Stimulated activated CD4-positive, alpha-beta T cell treated with anti-CD3 and anti-CD28 coated beads, Interleukin-1b, Interleukin-23, amount 100 ng/mL, for 1 hour (primary cell): ENCODE results near the gene FRK.
"Not testable (repeated sequence)": the region's sequence is repeated elsewhere in the genome, so short reads cannot be mapped to it uniquely, and the experiment has no call there.

Experiments
- DNase-seq, 2 donors: peaks; one replicate each; pipeline ENCODE4 v3.0.0-alpha.2; 2020; ENCODE audit warnings: low read depth in 2 of 2

FRK gene

GRCh38 chr6:115888687-115889470 lies 171.8 kb downstream of the FRK start:
- not testable (repeated sequence) for DNase-seq

GRCh38 chr6:115887891-115888290 lies 172.8 kb downstream of the FRK start:
- DNase-seq = no peak

DNA sequence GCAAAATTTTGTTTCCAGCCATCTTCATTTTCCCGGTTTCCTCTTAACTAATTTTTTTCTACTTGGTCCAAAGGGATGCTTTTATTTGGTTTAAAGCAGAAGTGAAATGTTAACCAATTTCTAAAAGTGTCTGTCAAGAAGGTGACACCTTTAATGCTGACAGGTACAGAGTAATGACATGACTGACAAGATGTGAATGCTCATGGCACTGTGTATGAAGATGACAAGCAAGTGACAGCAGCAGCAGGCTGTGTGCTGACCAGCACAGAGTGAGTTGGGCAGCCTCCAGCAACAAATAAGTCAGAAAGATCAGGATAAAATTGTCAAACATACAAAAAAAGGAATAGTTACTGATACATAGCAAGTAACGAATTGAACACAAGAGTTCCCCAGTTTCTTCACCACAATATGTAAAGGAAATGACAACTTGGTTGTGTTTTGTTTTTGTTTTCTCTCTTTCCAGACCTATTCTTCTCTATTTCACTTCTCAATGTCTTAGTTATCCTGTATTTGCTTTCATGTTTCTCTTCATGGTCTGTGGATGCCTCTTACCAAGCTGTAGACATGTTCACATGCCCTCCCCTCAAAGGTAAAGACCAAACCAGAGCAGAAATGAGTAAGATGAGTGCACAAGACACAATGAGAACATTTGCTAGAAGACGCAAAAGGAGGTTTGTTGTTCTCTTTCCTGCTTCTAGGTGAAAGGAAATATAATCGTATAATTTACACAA lies 174.9 kb downstream of the FRK start:
- DNase-seq = no peak

GRCh38 chr6:115882771-115883170 lies 177.9 kb downstream of the FRK start:
- no peak for DNase-seq

DNA sequence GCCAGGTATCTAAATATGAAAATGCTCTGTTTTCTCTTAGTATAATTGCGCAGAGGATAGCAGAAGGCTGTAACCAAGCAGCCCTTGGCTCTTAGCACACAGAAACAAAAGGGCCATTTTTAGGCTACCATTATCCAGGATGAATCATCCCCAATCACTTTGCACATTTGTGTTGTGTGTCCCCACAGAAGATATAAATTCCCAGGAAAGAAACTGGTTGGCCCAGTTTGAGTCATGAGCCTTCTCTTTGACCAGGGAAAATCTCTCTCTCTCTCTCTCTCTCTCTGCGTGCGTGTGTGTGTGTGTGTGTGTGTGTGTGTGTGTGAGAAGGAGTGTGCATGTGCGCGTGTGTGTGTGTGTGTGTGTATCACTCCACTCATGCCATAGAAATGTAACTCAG lies 178.5 kb downstream of the FRK start:
- no peak for DNase-seq
